ENCODE results near the gene DOCK11.

The DOCK11 gene

DNA sequence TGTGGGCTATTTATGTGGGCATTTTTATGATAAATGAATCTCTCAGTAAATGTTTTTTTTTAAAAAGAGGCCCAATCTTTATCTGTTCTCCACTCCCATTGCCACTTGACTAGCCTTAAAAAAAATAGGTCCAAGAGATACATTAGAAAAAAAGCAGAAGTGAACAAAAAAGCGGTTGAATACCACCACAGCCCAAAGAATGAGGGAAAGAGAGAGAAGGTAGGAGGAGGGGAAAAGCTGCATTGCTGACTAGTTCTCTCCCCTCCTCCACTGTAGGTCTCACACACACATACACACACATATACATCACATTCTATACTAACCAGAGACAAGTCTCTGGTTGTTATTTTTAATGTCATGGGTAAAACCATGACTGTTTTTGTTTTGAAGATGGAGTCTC lies 136.0 kb downstream of the DOCK11 start:
- no peak for DNase-seq

DNA sequence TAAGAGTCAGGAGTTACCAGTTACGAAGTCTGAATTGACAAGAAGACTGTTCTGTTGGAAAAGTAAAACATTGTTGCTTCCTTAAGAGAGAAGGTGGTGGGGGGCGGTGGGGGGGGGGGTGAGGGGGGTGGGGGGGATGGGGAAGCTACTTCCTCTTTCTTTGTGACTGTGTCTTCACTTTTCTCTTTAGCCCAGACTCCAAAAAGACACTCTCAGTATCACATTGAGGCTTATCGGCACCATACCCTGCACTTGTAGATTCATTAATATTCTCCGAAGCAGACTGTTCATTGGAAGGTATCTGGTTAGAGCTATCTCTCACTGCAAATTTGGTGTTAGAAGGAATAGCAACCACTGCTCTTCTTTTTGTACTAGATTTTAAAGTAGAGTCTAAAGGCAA lies 137.2 kb downstream of the DOCK11 start:
- no peak for DNase-seq

DNA sequence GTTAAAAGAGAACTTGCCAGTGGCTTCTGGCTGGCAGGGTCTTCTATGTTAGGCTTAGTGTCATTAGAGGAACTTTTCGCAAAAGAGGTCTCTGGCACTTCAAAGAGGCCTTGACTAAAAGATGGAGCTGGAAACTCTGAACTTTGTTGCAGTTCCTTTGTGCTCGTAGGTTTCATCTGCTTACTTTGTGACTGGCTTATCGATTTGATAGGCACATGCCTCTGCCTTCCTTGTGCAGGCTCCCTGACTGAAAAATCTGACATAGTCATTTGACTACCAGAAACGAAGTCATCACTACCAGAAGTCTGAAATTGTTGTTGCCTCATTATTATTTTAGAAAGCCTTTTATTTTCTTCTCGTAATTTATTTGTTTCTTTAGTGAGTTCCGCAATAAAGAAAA lies 137.9 kb downstream of the DOCK11 start:
- no peak for DNase-seq

DNA sequence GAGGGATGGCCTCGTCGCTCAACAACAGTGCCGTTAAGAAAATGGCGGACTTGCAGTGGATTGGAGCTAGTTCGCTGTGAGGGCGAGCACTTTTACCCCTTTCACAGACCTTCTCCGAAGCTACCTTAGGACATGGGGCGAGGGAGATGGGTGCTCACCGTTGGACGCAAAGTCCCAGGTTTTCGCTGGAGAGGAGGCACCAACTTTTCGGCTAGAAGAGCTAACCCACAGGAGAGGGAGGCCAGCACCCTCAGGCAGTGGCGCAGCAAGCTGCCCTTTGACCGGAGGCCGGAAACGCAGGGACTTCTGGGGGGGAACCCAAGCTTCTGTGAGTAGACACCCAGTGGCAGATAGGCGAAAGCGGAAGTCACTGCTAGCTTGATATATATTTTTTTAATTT lies 138.7 kb downstream of the DOCK11 start:
- DNase-seq = no peak

DNA sequence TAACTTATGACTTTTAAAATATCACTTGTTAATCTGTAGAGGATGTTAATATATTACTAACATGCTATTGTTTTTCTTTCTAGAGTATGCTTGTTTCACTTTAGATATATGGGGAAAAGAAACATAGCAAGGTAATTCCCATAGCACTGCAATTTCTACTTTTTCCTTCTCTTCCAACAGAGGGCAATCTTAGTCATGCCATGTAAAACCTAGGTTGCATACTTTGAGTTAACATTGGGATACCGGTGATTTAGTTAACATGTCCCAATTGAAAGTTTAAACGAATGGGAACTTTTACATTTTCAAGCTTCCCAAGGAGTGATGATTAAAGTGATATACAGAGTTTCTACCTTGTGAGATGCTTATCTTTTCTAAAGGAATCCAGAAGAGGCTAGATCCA lies 142.4 kb downstream of the DOCK11 start:
- DNase-seq = no peak

DNA sequence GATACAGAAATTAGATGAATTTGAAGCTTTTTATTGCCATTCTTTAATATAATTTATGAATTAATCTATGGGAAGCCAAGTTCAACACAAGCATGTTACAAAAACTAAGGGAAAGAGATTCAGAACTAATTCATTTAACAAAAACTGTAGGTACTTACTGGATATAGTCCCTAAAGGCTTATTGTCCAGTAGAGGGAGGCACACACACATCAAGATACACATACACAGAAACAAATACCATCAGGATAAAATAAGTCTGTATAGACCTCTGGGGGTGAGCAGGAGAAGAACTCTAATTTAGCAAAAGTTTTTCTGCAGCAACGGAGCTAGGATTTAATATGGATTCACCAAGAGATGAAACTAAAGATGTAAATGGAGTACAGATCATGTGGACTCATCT lies 148.8 kb downstream of the DOCK11 start:
- DNase-seq = no peak

DNA sequence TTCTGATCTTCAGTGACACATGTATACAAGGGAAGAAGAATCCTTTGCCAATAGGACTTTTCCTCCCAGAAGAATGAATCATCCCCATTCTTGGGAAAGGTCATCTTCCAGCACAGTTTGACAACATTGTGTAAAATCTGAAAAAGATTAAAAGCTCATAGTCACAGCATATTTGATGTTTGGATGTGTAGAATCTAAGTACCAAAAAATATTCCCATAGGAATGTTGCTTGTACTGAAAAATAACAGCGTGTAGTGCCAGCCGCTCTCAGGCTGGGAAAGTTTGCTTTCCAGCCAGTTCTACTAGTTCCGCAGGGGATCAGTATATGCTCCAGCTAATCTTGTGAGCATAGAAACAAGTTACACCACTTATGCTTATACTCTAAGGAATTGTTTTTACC lies 157.1 kb downstream of the DOCK11 start:
- no peak for DNase-seq

DNA sequence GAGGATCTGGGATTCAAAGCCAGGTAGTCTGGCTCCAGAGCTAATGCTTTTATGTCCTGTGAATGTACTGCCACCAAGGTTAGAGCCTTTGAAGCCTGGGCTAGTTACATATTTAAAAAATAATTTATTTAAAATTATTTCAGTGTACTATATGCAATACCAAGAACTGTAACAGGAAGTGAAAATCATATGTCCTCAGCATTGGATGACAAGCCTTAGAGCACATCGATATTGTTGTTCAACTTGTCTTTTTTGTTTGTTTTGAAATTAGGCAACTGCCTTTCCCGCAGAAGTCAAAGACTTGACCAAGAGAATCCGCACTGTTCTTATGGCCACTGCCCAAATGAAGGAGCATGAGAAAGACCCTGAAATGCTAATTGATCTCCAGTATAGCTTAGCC lies 158.7 kb downstream of the DOCK11 start:
- peak in 1 of 3 donors; percentile 22 for DNase-seq

DNA sequence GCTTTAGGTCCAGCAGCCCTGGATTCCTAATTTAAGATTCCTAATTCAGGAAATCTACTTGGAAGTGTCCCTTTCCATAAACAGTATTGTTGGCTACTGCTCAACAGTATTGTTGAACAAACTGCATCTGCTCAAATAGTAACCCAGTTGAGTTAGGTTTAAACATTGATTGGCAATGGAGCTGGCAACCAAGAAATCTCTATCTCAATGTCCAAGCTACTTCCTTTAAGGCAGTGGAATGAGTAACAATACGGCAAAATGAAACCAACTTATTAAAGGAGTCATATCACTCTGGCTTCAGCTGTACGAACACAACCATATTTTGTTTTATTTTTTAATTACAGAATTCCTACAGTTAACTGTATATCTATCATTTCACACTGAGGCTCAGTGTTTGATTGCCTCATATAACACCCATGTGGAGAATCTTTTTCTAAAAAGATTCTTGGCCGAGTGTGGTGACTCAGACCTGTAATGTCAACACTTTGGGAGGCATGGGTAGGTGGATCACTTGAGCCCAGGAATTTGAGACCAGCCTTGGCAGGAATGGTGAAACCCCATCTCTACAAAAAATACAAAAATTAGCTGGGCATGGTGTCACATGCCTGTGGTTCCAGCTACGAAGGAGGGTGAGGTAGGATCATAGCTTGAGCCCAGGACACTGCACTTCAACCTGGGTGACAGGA lies 160.1 kb downstream of the DOCK11 start:
- DNase-seq = peak in 1 of 3 donors; percentile 12

DNA sequence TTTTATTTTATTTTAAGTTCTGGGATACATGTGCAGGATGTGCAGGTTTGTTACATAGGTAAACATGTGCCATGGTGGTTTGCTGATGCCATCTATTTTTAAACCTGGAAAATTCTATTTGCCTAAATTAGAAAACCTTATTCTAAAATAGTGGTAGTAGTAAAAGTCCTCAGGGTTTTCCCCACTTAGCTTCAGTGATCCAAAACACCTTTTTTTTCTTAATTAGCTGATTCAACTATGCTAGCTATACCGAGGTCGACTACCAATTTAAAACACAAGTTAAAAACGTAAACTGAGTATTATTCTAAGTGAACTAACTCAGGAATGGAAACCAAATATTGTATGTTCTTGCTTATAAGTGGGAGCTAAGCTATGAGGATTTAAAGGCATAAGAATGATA lies 161.8 kb downstream of the DOCK11 start:
- DNase-seq = no peak

DNA sequence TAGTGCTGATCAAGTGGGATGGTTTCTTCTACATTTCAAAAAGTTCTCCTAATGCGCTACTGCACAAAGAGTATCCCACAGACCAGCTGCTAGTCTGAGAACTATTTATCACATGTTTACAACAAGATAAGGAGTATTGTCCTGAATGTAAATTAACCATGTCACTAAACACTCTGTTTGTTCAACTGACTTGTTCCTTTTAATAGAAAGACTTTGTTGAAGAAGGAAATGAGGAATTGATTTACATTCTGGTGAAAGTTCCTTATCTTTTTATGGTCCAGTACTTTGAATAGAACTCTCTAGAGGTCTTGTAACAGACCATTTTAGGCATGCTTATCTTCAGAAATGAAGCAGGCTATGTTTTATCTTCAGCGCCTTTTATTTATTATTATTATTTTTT lies 164.5 kb downstream of the DOCK11 start:
- no peak for DNase-seq

DNA sequence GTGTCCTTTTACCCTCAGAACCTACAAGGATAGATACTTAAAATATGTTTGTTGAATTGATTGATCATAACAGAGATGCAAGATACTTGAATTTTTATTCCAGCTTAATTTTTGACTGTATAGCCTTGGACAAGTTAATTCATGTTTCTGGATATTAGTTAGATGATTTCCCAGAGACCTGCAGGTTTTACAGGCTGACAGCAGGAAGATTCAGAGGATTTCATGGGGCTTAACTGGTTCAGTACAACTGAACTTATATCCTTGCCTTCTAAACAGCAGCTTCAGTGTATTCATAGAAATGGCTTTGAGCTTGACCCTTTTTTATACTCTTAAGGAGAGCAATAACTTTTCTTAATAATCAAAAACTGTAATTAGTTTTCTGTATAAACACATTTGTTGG lies 169.6 kb downstream of the DOCK11 start:
- no peak for DNase-seq

DNA sequence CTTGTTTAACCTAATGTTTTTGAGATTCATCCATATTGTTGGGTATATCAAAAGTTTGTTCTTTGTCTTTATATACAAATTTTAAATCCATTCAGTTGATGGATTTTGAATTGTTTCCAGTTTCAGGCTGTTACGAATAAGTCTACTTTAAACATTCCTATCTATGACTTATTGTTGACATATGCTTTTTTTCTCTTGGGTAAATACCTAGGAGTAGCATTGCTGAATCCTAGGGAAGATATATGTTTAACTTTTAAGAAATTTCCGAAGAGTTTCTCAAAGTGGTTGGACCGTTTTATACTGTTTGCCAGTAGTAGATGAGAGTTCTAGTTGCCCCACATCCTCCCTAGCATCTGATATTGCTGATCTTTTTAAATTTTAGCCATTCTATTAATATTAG lies 170.9 kb downstream of the DOCK11 start:
- DNase-seq = no peak

DNA sequence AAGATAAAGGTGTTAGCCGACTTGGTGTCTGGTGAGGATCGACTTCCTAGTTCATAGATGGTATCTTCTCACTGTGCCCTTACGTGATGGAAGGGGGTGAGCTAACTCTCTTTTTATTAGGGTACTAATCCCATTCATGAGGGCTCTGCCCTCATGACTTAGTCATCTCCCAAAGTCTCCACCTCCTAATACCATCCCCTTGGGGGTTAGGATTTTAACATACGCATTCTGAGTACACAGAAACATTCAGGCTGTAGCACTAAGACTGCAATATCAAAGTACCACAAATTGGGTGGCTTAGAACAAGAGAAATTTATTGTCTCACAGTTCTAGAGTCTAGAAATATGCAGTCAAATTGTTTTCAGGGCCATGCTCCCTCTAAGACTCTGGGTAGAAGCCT lies 173.8 kb downstream of the DOCK11 start:
- DNase-seq = no peak

DNA sequence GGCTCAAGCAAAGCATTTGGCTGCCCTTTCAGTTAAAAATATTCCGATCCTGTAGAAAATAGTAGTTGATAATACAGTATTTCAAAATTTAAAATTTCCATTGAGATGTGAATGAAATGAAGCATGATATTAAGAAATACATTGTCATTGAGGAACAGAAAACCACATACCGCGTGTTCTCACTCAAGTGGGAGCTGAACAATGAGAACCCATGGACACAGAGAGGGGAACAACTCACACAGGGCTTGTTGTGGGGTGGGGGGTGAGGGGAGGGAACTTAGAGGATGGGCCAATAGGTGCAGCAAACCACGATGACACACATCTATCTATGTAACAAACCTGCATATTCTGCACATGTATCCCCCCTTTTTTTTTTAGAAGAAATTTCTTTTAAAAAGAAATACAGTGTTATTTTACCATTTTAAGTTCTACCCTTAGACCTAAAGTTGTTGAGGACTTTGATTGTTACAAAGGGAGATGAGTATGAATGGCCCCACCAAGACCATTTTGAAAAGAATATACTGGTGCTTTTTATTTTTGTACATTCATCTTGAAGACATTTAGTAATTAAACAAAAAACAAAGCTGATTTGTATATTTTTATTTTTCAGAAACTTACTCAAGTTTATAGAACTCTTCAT lies 179.8 kb downstream of the DOCK11 start:
- peak; percentile 19 to 33 (median 32) for DNase-seq

DNA sequence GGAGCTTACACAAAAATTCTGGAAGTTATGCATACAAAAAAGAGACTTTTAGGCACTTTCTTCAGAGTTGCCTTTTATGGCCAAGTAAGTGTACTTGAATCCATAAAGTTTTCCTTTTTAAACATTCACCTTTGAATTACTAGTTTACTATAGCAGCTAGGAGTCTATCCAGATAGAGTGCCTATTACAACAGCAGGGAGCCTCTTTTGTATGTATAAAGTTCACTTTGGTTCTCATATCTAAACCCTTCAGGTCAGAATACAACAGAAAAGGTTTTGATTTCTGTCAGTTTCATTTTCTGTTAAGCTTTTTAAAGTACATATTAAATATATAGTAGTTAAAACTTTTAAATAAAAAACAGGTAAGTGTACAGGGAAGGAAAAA lies 180.3 kb downstream of the DOCK11 start:
- no peak for DNase-seq

DNA sequence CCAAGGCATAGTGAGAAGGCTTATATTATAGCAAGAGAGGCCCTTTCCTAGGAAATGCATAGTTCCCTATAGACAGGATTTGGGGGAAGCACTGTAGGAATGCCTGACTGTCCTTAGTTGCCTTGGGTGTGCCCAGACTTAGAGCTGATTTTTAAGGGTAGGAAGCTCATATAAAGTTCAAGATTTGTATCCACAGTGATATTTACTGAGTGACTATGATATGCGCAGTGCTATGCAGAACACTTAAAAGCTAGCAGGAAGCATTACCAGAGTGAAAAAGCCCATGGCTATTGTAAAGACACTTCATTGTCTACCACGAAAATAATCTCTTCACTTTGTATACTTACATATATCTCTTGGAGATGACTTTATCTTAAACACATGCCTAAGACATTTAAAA lies 181.7 kb downstream of the DOCK11 start:
- DNase-seq = no peak

DNA sequence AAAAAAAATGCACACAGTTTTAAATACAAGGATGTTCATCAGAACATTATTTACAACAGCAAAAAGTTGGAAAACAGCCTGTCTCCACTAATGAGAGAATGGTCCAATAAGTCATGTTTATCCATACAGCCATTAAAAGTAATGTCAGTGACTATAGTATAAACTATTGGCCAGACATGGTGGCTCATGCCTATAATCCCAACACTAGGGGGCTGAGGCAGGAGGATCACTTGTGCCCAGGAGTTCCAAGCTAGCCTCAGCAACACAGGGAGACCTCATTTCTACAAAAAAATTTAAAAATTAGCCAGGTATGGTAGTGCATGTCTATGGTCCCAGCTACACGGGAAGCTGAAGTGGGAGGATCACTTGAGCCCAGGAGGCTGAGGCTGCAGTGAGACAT lies 183.7 kb downstream of the DOCK11 start:
- DNase-seq = peak in 1 of 3 donors; percentile 1

DNA sequence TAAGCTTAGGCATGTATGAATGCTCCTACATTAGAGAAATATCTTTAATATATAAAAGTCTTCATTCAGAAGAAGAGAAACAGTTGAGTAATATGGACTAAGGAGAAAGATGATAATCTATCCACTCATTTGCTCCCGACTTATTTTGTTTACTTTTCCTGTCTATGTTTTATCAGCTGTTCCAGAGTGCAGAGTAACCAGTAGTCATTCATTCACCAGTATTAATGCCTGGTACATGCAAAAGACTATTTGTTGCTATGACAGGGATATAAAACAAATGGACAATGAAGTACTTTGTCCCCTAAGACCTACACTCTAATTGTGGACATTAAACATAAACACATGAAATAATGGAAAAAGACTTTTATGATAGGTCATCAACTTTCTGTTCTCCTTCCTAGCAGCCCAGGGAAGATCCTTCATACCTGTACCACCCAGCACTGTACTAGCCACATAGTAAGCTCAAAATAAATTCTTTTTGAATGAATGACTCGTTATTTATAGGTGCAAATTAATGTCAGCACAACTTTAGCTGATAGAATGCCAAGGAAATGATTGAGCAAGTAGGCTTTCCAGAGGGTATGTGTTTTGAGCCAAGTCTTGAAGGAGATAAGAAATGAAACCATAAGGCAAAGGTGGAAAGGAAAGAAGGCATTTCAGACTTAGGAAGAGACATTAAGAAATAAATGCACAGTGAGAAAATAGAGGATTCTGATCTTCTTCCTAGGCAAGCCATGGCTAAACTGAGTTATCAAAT lies 186.8 kb downstream of the DOCK11 start:
- no peak for DNase-seq

DNA sequence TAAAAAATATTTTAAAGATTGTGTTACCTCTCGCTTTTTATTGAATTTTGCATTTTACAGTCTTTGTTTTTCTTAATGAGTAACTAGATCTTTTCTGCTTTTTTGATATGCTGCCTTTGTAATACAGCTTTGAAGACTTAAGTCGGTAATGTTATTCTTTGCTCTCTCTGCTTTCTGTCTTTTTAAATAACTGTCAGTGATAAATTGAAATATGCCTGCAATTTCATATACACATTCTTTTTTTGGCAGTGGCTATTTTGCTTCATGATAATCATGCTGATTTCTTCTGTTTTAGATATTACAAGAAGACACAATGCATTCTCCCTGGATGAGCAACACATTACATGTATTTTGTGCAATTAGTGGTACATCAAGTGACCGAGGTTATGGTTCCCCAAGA lies 189.8 kb downstream of the DOCK11 start:
- DNase-seq = no peak

DNA sequence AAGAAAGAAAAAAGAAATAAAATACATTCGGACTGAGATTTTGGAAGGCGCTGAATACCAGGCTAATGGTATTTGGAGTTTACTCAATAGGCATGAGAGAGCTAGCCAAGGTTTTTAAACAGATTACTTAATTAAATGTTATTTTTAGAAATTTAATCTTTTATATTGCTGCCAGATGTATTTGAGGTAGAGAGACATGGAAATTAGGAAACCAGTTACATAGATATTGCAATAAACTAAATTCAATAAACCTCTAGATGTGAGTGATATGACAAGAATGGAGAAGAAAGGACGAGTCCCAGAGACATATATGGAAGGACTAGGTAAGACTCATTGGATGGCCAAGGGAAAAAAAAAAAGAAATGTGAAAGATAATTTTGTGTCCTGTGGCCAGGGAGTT lies 193.3 kb downstream of the DOCK11 start:
- no peak for DNase-seq

DNA sequence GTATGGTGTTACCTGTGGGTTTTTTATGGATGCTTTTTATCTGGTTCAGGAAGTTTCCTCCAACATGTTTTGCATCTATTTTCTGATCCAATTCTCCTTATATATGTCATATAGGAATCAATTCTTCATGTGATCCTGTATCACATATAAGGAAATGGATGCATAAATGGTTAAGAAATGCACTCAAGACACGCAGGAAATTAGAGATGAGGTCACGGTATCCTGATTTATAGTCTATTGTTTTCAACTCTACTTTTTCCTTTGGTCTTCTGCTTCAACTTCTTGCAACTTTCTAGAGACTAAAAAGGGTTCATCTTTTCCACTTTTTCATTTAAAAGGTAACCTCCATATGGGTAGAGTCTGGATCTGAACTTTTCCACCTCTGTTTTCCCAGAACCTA lies 198.2 kb downstream of the DOCK11 start:
- no peak for DNase-seq

DNA sequence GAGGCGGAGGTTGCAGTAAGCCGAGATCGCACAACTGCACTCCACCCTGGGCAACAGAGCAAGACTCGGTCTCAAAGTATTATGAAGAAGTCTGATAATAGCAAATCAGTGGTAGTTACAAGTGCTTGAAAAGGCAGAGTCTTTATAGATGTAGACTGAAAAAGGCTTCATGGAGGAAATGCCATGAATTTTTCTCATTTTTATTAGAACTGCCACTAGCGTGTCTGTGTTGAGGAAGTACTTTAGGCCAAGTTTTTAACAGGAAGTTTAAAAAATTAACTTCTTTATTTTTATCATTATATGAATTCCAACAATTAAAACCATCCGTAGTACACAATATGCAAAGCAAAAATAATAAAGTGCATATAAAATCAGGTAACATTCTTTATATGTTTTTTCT lies 199.0 kb downstream of the DOCK11 start:
- peak in 2 of 3 donors; percentile 31 to 37 for DNase-seq

DNA sequence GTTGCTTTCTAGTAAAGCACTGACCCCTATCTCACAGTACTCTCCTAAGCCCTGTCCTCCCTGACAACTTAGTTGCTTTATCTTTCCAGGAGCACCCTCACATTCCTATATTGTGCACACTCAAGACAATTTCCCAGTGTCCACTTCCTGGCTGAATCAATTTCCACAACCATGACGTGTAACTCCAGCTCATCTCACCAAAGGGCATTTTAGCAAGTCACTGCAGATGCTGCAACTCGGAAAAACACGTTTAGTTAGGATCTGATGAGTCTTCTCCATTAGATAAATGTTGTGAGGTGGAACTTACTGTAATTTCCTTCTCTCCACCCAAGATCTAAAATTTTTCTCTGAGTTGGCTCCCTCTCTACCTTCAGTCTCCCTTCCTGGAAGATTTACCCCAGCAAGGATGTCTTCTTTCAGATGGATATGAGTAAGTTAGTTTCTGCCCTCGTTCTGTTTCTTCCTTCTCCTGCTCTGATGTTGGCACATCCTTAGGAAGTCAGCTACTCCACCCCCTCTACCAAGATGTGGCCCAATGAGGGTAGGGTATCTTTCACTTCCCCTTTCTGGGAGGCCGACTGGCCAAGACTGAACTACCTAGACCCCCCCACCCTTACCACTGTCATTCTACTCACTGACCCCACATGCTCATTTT lies 203.0 kb downstream of the DOCK11 start:
- DNase-seq = peak; percentile 52 to 68 (median 56)

Measured in suppressor macrophage treated with lipopolysaccharide for 1 hour (primary cell).